ENCODE results near the gene FGF3. TPM values are rescaled to one million over a fixed set of nuclear protein-coding genes. Genes with fewer than 3 reads are reported as not detected.
"Not testable (repeated sequence)": the region's sequence is repeated elsewhere in the genome, so short reads cannot be mapped to it uniquely, and the experiment has no call there.

The FGF3 gene
- total RNA-seq, 1 donor from 2014 or later = not detected

- DNase-seq = peak; percentile 4
Observed at GRCh38 chr11:69770540-69770939, 48.7 kb downstream of the FGF3 start.

- no peak for DNase-seq
Observed at GRCh38 chr11:69765498-69765995, 53.7 kb downstream of the FGF3 start.

GRCh38 chr11:69764918-69765317 lies 54.3 kb downstream of the FGF3 start:
- DNase-seq = not testable (repeated sequence)

GRCh38 chr11:69760319-69760718 lies 58.9 kb downstream of the FGF3 start:
- DNase-seq = no peak

Other genes with a start within 250 kb of the FGF3 start
- 135 TPM for gene CCND1, start 178.3 kb downstream of the FGF3 start, total RNA-seq
- gene LTO1, start 144.1 kb downstream of the FGF3 start, total RNA-seq = 11.5 TPM
- gene FGF19, start 115.4 kb downstream of the FGF3 start, total RNA-seq = 1.8 TPM
- gene FGF4, start 44.1 kb downstream of the FGF3 start, total RNA-seq = not detected